K562 (cell line): Measurements from ENCODE around the gene NAT10. TPM values are rescaled to one million over a fixed set of nuclear protein-coding genes. Genes with fewer than 3 reads are reported as not detected.
A peak's percentile ranks its signal among the peaks of the same experiment; 100 is the strongest.

ENCODE experiments used
- ATAC-seq: fragments of 200-7000 bp; cut with Tn5 transposase; 3 replicates; pipeline ENCODE4 v1.9.1; 2020; ENCODE audit warnings: moderate library complexity
- BruUV-seq: library from RNA; stranded (reverse); fragments of 400-500 nt; replicated peaks from 2 replicates; lab custom pipeline; 2021; lab: Mats Ljungman, UMichigan
- CTCF ChIA-PET: fragments of 300-600 bp; formaldehyde crosslinking; extraction: SDS; loops from one replicate; lab custom pipeline; 2021; ENCODE audit warnings: low intra/inter-chr PET ratio; lab: Yijun Ruan, JAX
- POLR2A ChIA-PET: fragments of 300-600, 350-650 bp; sonication (Branson Sonifier 250); formaldehyde crosslinking; extraction: SDS; loops from one replicate; lab custom pipeline; 2021; ENCODE audit warnings: antibody characterized with exemption, inconsistent platforms; lab: Yijun Ruan, JAX
- DNase-seq, 4 experiments: peaks; one replicate each; pipeline versions ENCODE4 v3.0.0 to v3.0.0-alpha.2; 2011 to 2018; ENCODE audit warnings: low spot score in 3 of 4, mixed read lengths in 3 of 4; ENCODE audit errors: extremely low read depth in 1 of 4
- FAIRE-seq: peaks from 2 replicates; lab custom pipeline; 2011; peaks lifted over from hg19 to GRCh38; lab: Jason Lieb, UNC
- H2AFZ ChIP-seq: 2 replicates; pipeline ENCODE4 v1.6.0; 2011; ENCODE audit warnings: low read depth, low read length, control low read depth, inconsistent platforms
- H3K27ac ChIP-seq: fragments of 200-600 bp; 3 replicates; pipeline ENCODE4 v1.8.0; 2011; ENCODE audit warnings: low read depth, mild to moderate bottlenecking, control low read depth, inconsistent platforms, low read length, moderate library complexity, mixed read lengths; ENCODE audit errors: extremely low read depth
- H3K27me3 ChIP-seq, 2 experiments: fragments of 300-600 bp in 1 of 2; 2 replicates in 1 of 2; 3 replicates in 1 of 2; pipeline versions ENCODE4 v1.6.0 to v1.8.0; 2011; ENCODE audit warnings: inconsistent platforms in 2 of 2, low read length in 2 of 2, mild to moderate bottlenecking in 1 of 2, mixed read lengths in 1 of 2, moderate library complexity in 1 of 2; ENCODE audit not compliant: control insufficient read depth in 2 of 2, insufficient read depth in 2 of 2
- H3K36me3 ChIP-seq: fragments of 300-600 bp; 3 replicates; pipeline ENCODE4 v1.8.0; 2011; ENCODE audit warnings: mild to moderate bottlenecking, low read length, inconsistent platforms; ENCODE audit not compliant: control insufficient read depth, insufficient read depth
- H3K4me1 ChIP-seq, 2 experiments: fragments of 200-600 bp in 1 of 2; replicated peaks in 1 of 2; 2 replicates in 1 of 2; 3 replicates in 1 of 2; pipeline versions ENCODE4 v1.5.1 to v1.8.0; 2011; ENCODE audit warnings: inconsistent platforms in 2 of 2, low read length in 2 of 2, mild to moderate bottlenecking in 1 of 2, mixed read lengths in 1 of 2, moderate library complexity in 1 of 2; ENCODE audit not compliant: control insufficient read depth in 2 of 2, insufficient read depth in 2 of 2
- H3K4me2 ChIP-seq: 2 replicates; pipeline ENCODE4 v1.6.1; 2011; ENCODE audit warnings: low read length, control low read depth, inconsistent platforms, mixed read lengths; ENCODE audit not compliant: insufficient read depth
- H3K4me3 ChIP-seq: fragments of 200-600 bp; sonication (generic), shearing (Covaris generic); 2 replicates; pipeline ENCODE4 v1.5.1; 2016; ENCODE audit warnings: control low read depth, inconsistent platforms
- H3K79me2 ChIP-seq: fragments of 200-600 bp; 3 replicates; pipeline ENCODE4 v1.8.0; 2011; ENCODE audit warnings: low read length, inconsistent platforms; ENCODE audit not compliant: control insufficient read depth, insufficient read depth
- H3K9ac ChIP-seq, 2 experiments: 2 replicates each; pipeline versions ENCODE4 v1.6.0 to v1.6.1; 2011; ENCODE audit warnings: low read depth in 2 of 2, low read length in 2 of 2, control low read depth in 1 of 2, inconsistent platforms in 1 of 2, mild to moderate bottlenecking in 1 of 2, mixed read lengths in 1 of 2; ENCODE audit not compliant: insufficient read depth in 1 of 2
- H3K9me1 ChIP-seq: one replicate; pipeline ENCODE4 v1.6.0; 2011; ENCODE audit warnings: inconsistent platforms, mild to moderate bottlenecking, low read length, moderate library complexity; ENCODE audit not compliant: control insufficient read depth, insufficient read depth
- H3K9me3 ChIP-seq: replicated peaks from 2 replicates; pipeline ENCODE4 v1.5.1; 2011; ENCODE audit warnings: low read depth, low read length, inconsistent platforms; ENCODE audit not compliant: control insufficient read depth, insufficient read depth
- H4K20me1 ChIP-seq: replicated peaks from 2 replicates; pipeline ENCODE4 v1.6.1; 2011; ENCODE audit warnings: low read length, inconsistent platforms, mixed read lengths; ENCODE audit not compliant: control insufficient read depth, insufficient read depth
- ARID1B ChIP-seq: fragments of 450-650 bp; IDR thresholded peaks from 2 replicates; pipeline ENCODE4 v1.6.1; 2016; ENCODE audit warnings: antibody characterized with exemption, mild to moderate bottlenecking, inconsistent platforms
- CCNT2 ChIP-seq: IDR thresholded peaks from 2 replicates; pipeline ENCODE4 v1.6.1; 2011; ENCODE audit warnings: borderline replicate concordance, low read depth, mild to moderate bottlenecking, moderate library complexity, mixed read lengths, low read length; ENCODE audit not compliant: insufficient read length; ENCODE audit errors: extremely low read depth
- EWSR1 ChIP-seq: fragments of 450-650 bp; IDR thresholded peaks from 2 replicates; pipeline ENCODE4 v1.6.1; 2018; ENCODE audit warnings: borderline replicate concordance, mild to moderate bottlenecking, low read depth, moderate library complexity; ENCODE audit not compliant: partially characterized antibody
- KLF16 ChIP-seq: IDR thresholded peaks from 2 replicates; pipeline ENCODE4 v1.6.1; 2016; ENCODE audit warnings: antibody characterized with exemption
- MTF1 ChIP-seq: fragments of 250-450 bp; sonication (Bioruptor Pico); IDR thresholded peaks from 2 replicates; pipeline ENCODE4 v1.9.0; 2021; ENCODE audit warnings: moderate library complexity, mild to moderate bottlenecking, inconsistent platforms, borderline replicate concordance
- NCOR1 ChIP-seq: fragments of 450-650 bp; IDR thresholded peaks from 2 replicates; pipeline ENCODE4 v1.6.1; 2016; ENCODE audit warnings: mild to moderate bottlenecking, moderate library complexity
- NR4A1 ChIP-seq, 2 experiments: fragments of 250-450 bp in 1 of 2; fragments of 450-650 bp in 1 of 2; sonication (Bioruptor Pico) in 1 of 2; IDR thresholded peaks; 2 replicates each; pipeline versions ENCODE4 v1.4.0 to v1.6.1; 2016 to 2020; ENCODE audit warnings: mild to moderate bottlenecking in 2 of 2, missing compliant biosample characterization in 1 of 2, missing genetic modification characterization in 1 of 2, moderate library complexity in 1 of 2
- PRDM10 ChIP-seq: fragments of 450-650 bp; IDR thresholded peaks from 2 replicates; pipeline ENCODE4 v1.6.1; 2018; ENCODE audit not compliant: partially characterized antibody
- PREB ChIP-seq: sonication (generic); formaldehyde crosslinking; IDR thresholded peaks from 2 replicates; pipeline ENCODE4 v1.8.1; 2023; ENCODE audit warnings: mild to moderate bottlenecking, missing genetic modification reagents
- RAD21 ChIP-seq, 2 experiments: fragments of 250-450 bp in 1 of 2; fragments of 450-650 bp in 1 of 2; sonication (Bioruptor Pico) in 1 of 2; formaldehyde crosslinking in 1 of 2; IDR thresholded peaks in 1 of 2; conservative IDR thresholded peaks in 1 of 2; 2 replicates each; pipeline versions ENCODE4 v1.4.0 to v1.8.0; 2020 to 2022; ENCODE audit warnings: mild to moderate bottlenecking in 2 of 2, moderate library complexity in 1 of 2
- SIN3A ChIP-seq, 2 experiments: fragments of 150-350 bp in 1 of 2; IDR thresholded peaks; 2 replicates each; pipeline ENCODE4 v1.6.1; 2011 to 2016; ENCODE audit warnings: borderline replicate concordance in 2 of 2, low read depth in 2 of 2, low read length in 2 of 2, mild to moderate bottlenecking in 2 of 2, moderate library complexity in 2 of 2; ENCODE audit not compliant: control insufficient read depth in 1 of 2
- TAL1 ChIP-seq: fragments of 450-650 bp; IDR thresholded peaks from 2 replicates; pipeline ENCODE4 v1.6.1; 2016; ENCODE audit warnings: mild to moderate bottlenecking
- TCF3 ChIP-seq: sonication (generic); formaldehyde crosslinking; IDR thresholded peaks from 2 replicates; pipeline ENCODE4 v1.4.0; 2020; ENCODE audit warnings: mild to moderate bottlenecking, missing genetic modification reagents
- XRCC3 ChIP-seq: fragments of 450-650 bp; IDR thresholded peaks from 2 replicates; pipeline ENCODE4 v1.6.1; 2017; ENCODE audit warnings: mild to moderate bottlenecking, moderate library complexity
- ZBTB26 ChIP-seq: fragments of 450-650 bp; formaldehyde crosslinking; IDR thresholded peaks from 2 replicates; pipeline ENCODE4 v1.4.0; 2022; ENCODE audit warnings: missing genetic modification characterization
- WGBS: fragments of 100-300 bp; shearing (Covaris generic); methylation state at CpG from one replicate; pipeline ENCODE4 v1.1.6; 2016; ENCODE audit warnings: low coverage, mixed read lengths; ENCODE audit not compliant: insufficient coverage; ENCODE audit errors: missing lambda C conversion rate; 5-methylcytosine and 5-hydroxymethylcytosine counted together
- in situ Hi-C: fragments of 300-500 bp; cut with MboI; formaldehyde crosslinking; loops from 4 replicates; pipeline ENCODE4 v1.15.0; 2018; ENCODE audit warnings: inconsistent platforms, mixed read lengths
- intact Hi-C: fragments of 100-400 bp; cut with micrococcal nuclease; formaldehyde crosslinking; loops from 2 replicates; pipeline ENCODE4 v1.14.2; 2022
- polyA plus RNA-seq, 8 experiments: library from polyadenylated mRNA; depleted of rRNA in 4 of 8; stranded (reverse) in 5 of 8; unstranded in 3 of 8; fragments of >200 nt; fragmentation: Nextera tagmentation in 2 of 8; fragmentation: Illumina TruSeq in 1 of 8; extraction: Ambion mirVana in 2 of 8; extraction: Trizol in 1 of 8; gene quantifications; 2 replicates each; pipeline versions ENCODE4 v1.2.1 to v1.2.3, GENCODE V29; 2011 to 2014; ENCODE audit warnings: inconsistent platforms in 1 of 8, missing spikeins in 1 of 8
- total RNA-seq, 7 experiments: library from RNA; depleted of rRNA in 6 of 7; stranded (reverse); fragments of >200 nt in 6 of 7; fragmentation: Illumina TruSeq in 2 of 7; extraction: Trizol in 2 of 7; gene quantifications; 2 replicates each; pipeline versions ENCODE4 v1.2.1 to v1.2.3, GENCODE V29; 2011 to 2021; ENCODE audit warnings: low replicate concordance in 1 of 7
- TF ChIP-seq, protein P1 (sequence below): fragments of 250-450 bp; sonication (Bioruptor Pico); IDR thresholded peaks from 2 replicates; pipeline ENCODE4 v1.8.0; 2021; ENCODE audit warnings: moderate library complexity, mild to moderate bottlenecking, inconsistent platforms

Gene NAT10
- total and polyA plus RNA-seq, 9 of the 15 experiments (the other 6 are each of a cell fraction or from before 2014, with no cell fraction given) = 55.4 to 125 (median 86.3) TPM

- intact Hi-C loops = no loop called here
- peaks cover 40% of the 10 kb centered on the region for H4K20me1 ChIP-seq
- peaks cover 4 to 5% of the 10 kb centered on the region in 2 experiments; a peak in 4 of 5 replicates for H3K4me1 ChIP-seq
- DNase-seq = no peak
- H3K9ac ChIP-seq = no peak overlapping the region
- ChIA-PET POLR2A (interaction anchor here (0.5 to 6.5 kb wide), 6 partner anchors 8 to 21 kb away, joined by 3 to 41 read pairs (median 9); partner anchors contain the start of gene CAPRIN1), CTCF (no interaction called here)
- peaks cover 82% of the 10 kb centered on the region for H3K36me3 ChIP-seq
- H3K27me3 ChIP-seq = no peaks in the 10 kb centered on the region
- H3K27ac ChIP-seq = no peak overlapping the region
- H3K4me3 ChIP-seq = no peak overlapping the region
- H3K9me3 ChIP-seq = no peaks in the 10 kb centered on the region
- BruUV-seq = no TSS peak
- no peak for ATAC-seq
- peak; percentile 15 for FAIRE-seq
- no peaks in the 10 kb centered on the region for H3K9me1 ChIP-seq
- 62% methylated on average over 2 of the region's 2 CpGs for WGBS
- no peak overlapping the region for H2AFZ ChIP-seq
- in situ Hi-C loops = no loop called here
- H3K4me2 ChIP-seq = no peak overlapping the region
- peaks cover 99% of the 10 kb centered on the region for H3K79me2 ChIP-seq
- TF ChIP-seq NR4A1 (CRISPR knock-in tag; IDR thresholded peaks at IDR 0.05) = no peak
- TF ChIP-seq NR4A1 (tag; IDR thresholded peaks at IDR 0.05) = no peak
- 0 out of 2 replicates have a peak, but pooled peaks have one; percentile 8 for TF ChIP-seq KLF16
- TF ChIP-seq SIN3A (IDR thresholded peaks at IDR 0.05; ENCODE audit: borderline replicate concordance in 2 of 2, control insufficient read depth in 1 of 2, low read depth in 2 of 2, low read length in 2 of 2) = no peak
- peak; percentile 41; the same call in 1 of the 2 replicates for TF ChIP-seq NCOR1
- peak; percentile 55 for TF ChIP-seq ARID1B
- no peak for TF ChIP-seq XRCC3
- TF ChIP-seq, protein P1, sequence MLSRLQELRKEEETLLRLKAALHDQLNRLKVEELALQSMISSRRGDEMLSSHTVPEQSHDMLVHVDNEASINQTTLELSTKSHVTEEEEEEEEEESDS (CRISPR knock-in tag) = no peak
- no peak for TF ChIP-seq TCF3 (CRISPR knock-in tag)
- no peak for TF ChIP-seq RAD21 (CRISPR knock-in tag; conservative IDR thresholded peaks at IDR 0.05 in 1 of 2, IDR thresholded peaks at IDR 0.05 in 1 of 2)
- TF ChIP-seq ZBTB26 = no peak
- TF ChIP-seq EWSR1 = no peak
- TF ChIP-seq TAL1 = peak; percentile 56
- TF ChIP-seq PRDM10 = no peak
- TF ChIP-seq CCNT2 = peak; percentile 29
- TF ChIP-seq PREB (CRISPR knock-in tag) = no peak
- TF ChIP-seq MTF1 (CRISPR knock-in tag) = no peak
Observed at GRCh38 chr11:34064291-34064690, 41.1 kb upstream of the NAT10 start.
